Activated T-helper 1 cell treated with anti-CD3 and anti-CD28 coated beads, Interleukin-12 subunit alpha, Interleukin-12 subunit beta, Interleukin-2, Interleukin-4 antibody, amounts not matched to agents 30 ng/mL and 10 ng/mL and 1 ng/mL, durations not matched to agents 14 hours and 24 hours and 36 hours (primary cell): ENCODE measurements around the gene EHMT1. TPM values are rescaled to one million over a fixed set of nuclear protein-coding genes. Genes with fewer than 3 reads are reported as not detected.
A peak's percentile ranks its signal among the peaks of the same experiment; 100 is the strongest.
"Not testable (repeated sequence)": the region's sequence is repeated elsewhere in the genome, so short reads cannot be mapped to it uniquely, and the experiment has no call there.

Experiments
- DNase-seq: peaks from one replicate; pipeline ENCODE4 v3.0.0; 2021; ENCODE audit warnings: low spot score
- H3K27ac Mint-ChIP-seq: one replicate; pipeline ENCODE4 v1.8.0; 2021; ENCODE audit warnings: mild to moderate bottlenecking, mixed read lengths
- H3K27me3 Mint-ChIP-seq: one replicate; pipeline ENCODE4 v1.8.0; 2022; ENCODE audit warnings: mild to moderate bottlenecking, moderate library complexity, mixed read lengths; ENCODE audit not compliant: insufficient read depth
- H3K36me3 Mint-ChIP-seq: one replicate; pipeline ENCODE4 v1.8.0; 2021; ENCODE audit warnings: low read depth, mixed read lengths
- H3K4me1 Mint-ChIP-seq: one replicate; pipeline ENCODE4 v1.8.0; 2021; ENCODE audit warnings: low read depth, mixed read lengths
- H3K4me3 Mint-ChIP-seq: one replicate; pipeline ENCODE4 v1.8.0; 2021; ENCODE audit warnings: mild to moderate bottlenecking, moderate library complexity, mixed read lengths
- H3K9me3 Mint-ChIP-seq: one replicate; pipeline ENCODE4 v1.8.0; 2021; ENCODE audit warnings: mixed read lengths
- intact Hi-C: fragments of 100-400 bp; cut with micrococcal nuclease; formaldehyde crosslinking; loops from one replicate; pipeline ENCODE4 v1.15.1; 2024
- total RNA-seq: library from RNA; stranded (reverse); gene quantifications from 2 replicates; pipeline ENCODE4 v1.2.3, GENCODE V29; 2022

The EHMT1 gene
- total RNA-seq, 1 donor from 2014 or later, result 97.0 TPM

- H3K27me3 Mint-ChIP-seq, result peaks cover 8% of the 10 kb centered on the region
- intact Hi-C loops, result no loop called here
- no peak overlapping the region for H3K4me3 Mint-ChIP-seq
- DNase-seq, result no peak
- no peak overlapping the region for H3K27ac Mint-ChIP-seq
- H3K4me1 Mint-ChIP-seq, result no peaks in the 10 kb centered on the region
- H3K36me3 Mint-ChIP-seq, result peaks cover 2% of the 10 kb centered on the region
- H3K9me3 Mint-ChIP-seq, result peaks cover 3% of the 10 kb centered on the region
These were observed 257.0 kb downstream of the EHMT1 start for GRCh38 chr9:137875846-137876245.

GRCh38 chr9:137876269-137876668 is 257.5 kb downstream of the EHMT1 start:
- no peak for DNase-seq
- intact Hi-C loops, result no loop called here
- Mint-ChIP-seq H3K9me3 (peaks cover 3% of the 10 kb centered on the region), H3K4me1 (no peaks in the 10 kb centered on the region), H3K36me3 (peaks cover 2% of the 10 kb centered on the region), H3K27ac (peak overlapping the region; percentile 68), H3K27me3 (peaks cover 8% of the 10 kb centered on the region), H3K4me3 (no peak overlapping the region)

- no peak for DNase-seq
- H3K4me1 Mint-ChIP-seq, result no peaks in the 10 kb centered on the region
- peaks cover 2% of the 10 kb centered on the region for H3K36me3 Mint-ChIP-seq
- H3K27me3 Mint-ChIP-seq, result peaks cover 8% of the 10 kb centered on the region
- H3K9me3 Mint-ChIP-seq, result peaks cover 3% of the 10 kb centered on the region
- intact Hi-C loops, result no loop called here
- H3K4me3 Mint-ChIP-seq, result no peak overlapping the region
- no peak overlapping the region for H3K27ac Mint-ChIP-seq
These were observed 258.1 kb downstream of the EHMT1 start for GRCh38 chr9:137876781-137877386.

- H3K27ac Mint-ChIP-seq, intact Hi-C loops, H3K4me3 Mint-ChIP-seq, H3K4me1 Mint-ChIP-seq, H3K27me3 Mint-ChIP-seq, H3K36me3 Mint-ChIP-seq, H3K9me3 Mint-ChIP-seq, DNase-seq: not testable (repeated sequence)
These were observed 258.8 kb downstream of the EHMT1 start, which contains the start of gene CACNA1B for GRCh38 chr9:137877506-137878122. Gene CACNA1B, plus strand, starts transcription at chr9:137877782. Its CDS starts 152 bp downstream, at chr9:137877934.

GRCh38 chr9:137878146-137878941 is 259.5 kb downstream of the EHMT1 start:
- Mint-ChIP-seq H3K4me3 (no peak overlapping the region), H3K4me1 (no peaks in the 10 kb centered on the region), H3K36me3 (peaks cover 2% of the 10 kb centered on the region), H3K27me3 (peaks cover 8% of the 10 kb centered on the region), H3K27ac (no peak overlapping the region), H3K9me3 (peaks cover 3% of the 10 kb centered on the region)
- DNase-seq, result peak; percentile 22
- intact Hi-C loops, result no loop called here

GRCh38 chr9:137879052-137879451 is 260.2 kb downstream of the EHMT1 start:
- no peak overlapping the region for H3K4me3 Mint-ChIP-seq
- intact Hi-C loops, result no loop called here
- peaks cover 2% of the 10 kb centered on the region for H3K36me3 Mint-ChIP-seq
- peaks cover 8% of the 10 kb centered on the region for H3K27me3 Mint-ChIP-seq
- no peaks in the 10 kb centered on the region for H3K4me1 Mint-ChIP-seq
- peaks cover 3% of the 10 kb centered on the region for H3K9me3 Mint-ChIP-seq
- H3K27ac Mint-ChIP-seq, result no peak overlapping the region
- no peak for DNase-seq

- DNase-seq, result no peak
- intact Hi-C loops, result no loop called here
- Mint-ChIP-seq H3K27ac (no peak overlapping the region), H3K4me3 (no peak overlapping the region), H3K27me3 (peaks cover 8% of the 10 kb centered on the region), H3K4me1 (no peaks in the 10 kb centered on the region), H3K36me3 (peaks cover 2% of the 10 kb centered on the region), H3K9me3 (peaks cover 3% of the 10 kb centered on the region)
These were observed 260.9 kb downstream of the EHMT1 start for GRCh38 chr9:137879566-137880150.

- Mint-ChIP-seq H3K36me3 (peaks cover 2% of the 10 kb centered on the region), H3K9me3 (peaks cover 3% of the 10 kb centered on the region), H3K4me1 (no peaks in the 10 kb centered on the region), H3K27ac (no peak overlapping the region), H3K27me3 (peaks cover 8% of the 10 kb centered on the region), H3K4me3 (no peak overlapping the region)
- DNase-seq, result no peak
- intact Hi-C loops, result no loop called here
These were observed 261.6 kb downstream of the EHMT1 start for GRCh38 chr9:137880160-137880975.

- no peak for DNase-seq
- Mint-ChIP-seq H3K27ac (no peak overlapping the region), H3K4me1 (no peaks in the 10 kb centered on the region), H3K4me3 (no peak overlapping the region), H3K36me3 (peaks cover 2% of the 10 kb centered on the region), H3K9me3 (peaks cover 3% of the 10 kb centered on the region), H3K27me3 (peaks cover 5% of the 10 kb centered on the region)
- intact Hi-C loops, result no loop called here
These were observed 262.2 kb downstream of the EHMT1 start for GRCh38 chr9:137880976-137881530.

GRCh38 chr9:137881591-137882505 is 263.0 kb downstream of the EHMT1 start:
- Mint-ChIP-seq H3K36me3 (no peaks in the 10 kb centered on the region), H3K27me3 (no peaks in the 10 kb centered on the region), H3K9me3 (no peaks in the 10 kb centered on the region), H3K4me3 (no peak overlapping the region), H3K27ac (no peak overlapping the region), H3K4me1 (no peaks in the 10 kb centered on the region)
- no peak for DNase-seq
- intact Hi-C loops, result no loop called here

GRCh38 chr9:137882506-137882821 is 263.7 kb downstream of the EHMT1 start:
- DNase-seq, result no peak
- Mint-ChIP-seq H3K27ac (no peak overlapping the region), H3K4me1 (no peaks in the 10 kb centered on the region), H3K36me3 (no peaks in the 10 kb centered on the region), H3K4me3 (no peak overlapping the region), H3K27me3 (no peaks in the 10 kb centered on the region), H3K9me3 (no peaks in the 10 kb centered on the region)
- intact Hi-C loops, result no loop called here
